GM12878 (cell line): ENCODE data around the gene HDAC7.

Experiments used
- BCL3 ChIP-seq: IDR thresholded peaks from 2 replicates; pipeline ENCODE4 v1.6.1; 2011; ENCODE audit warnings: borderline replicate concordance, low read depth, mild to moderate bottlenecking, moderate library complexity, low read length; ENCODE audit not compliant: insufficient read depth, poor library complexity, severe bottlenecking
- BHLHE40 ChIP-seq, 2 experiments: fragments of 450-650 bp in 1 of 2; IDR thresholded peaks; 2 replicates each; pipeline ENCODE4 v1.6.1; 2011 to 2017; ENCODE audit warnings: low read depth in 2 of 2, borderline replicate concordance in 1 of 2, improper control_type of control experiment in 1 of 2, low read length in 1 of 2, mild to moderate bottlenecking in 1 of 2
- CEBPB ChIP-seq, 2 experiments: fragments of 150-350 bp in 1 of 2; IDR thresholded peaks; 2 replicates each; pipeline ENCODE4 v1.6.1; 2012 to 2014; ENCODE audit warnings: low read depth in 2 of 2, low read length in 2 of 2, borderline replicate concordance in 1 of 2, inconsistent platforms in 1 of 2
- CTCF ChIP-seq, 3 experiments: IDR thresholded peaks in 2 of 3; conservative IDR thresholded peaks in 1 of 3; 2 replicates each; pipeline ENCODE4 v1.5.1; 2011; ENCODE audit warnings: low read depth in 3 of 3, low read length in 3 of 3, mild to moderate bottlenecking in 3 of 3, control low read depth in 2 of 3, moderate library complexity in 2 of 3, inconsistent platforms in 1 of 3, mixed read lengths in 1 of 3; ENCODE audit not compliant: control insufficient read depth in 2 of 3, insufficient read depth in 1 of 3; ENCODE audit errors: extremely low read depth in 1 of 3
- EGR1 ChIP-seq, 2 experiments: IDR thresholded peaks; 1 replicate in 1 of 2; 2 replicates in 1 of 2; pipeline ENCODE4 v1.6.1; 2011 to 2012; ENCODE audit warnings: low read depth in 2 of 2, low read length in 2 of 2, borderline replicate concordance in 1 of 2, mild to moderate bottlenecking in 1 of 2, moderate library complexity in 1 of 2
- HDAC6 ChIP-seq: fragments of 200-600 bp; sonication (generic); IDR thresholded peaks from one replicate; pipeline ENCODE4 v1.8.0; 2017; ENCODE audit warnings: antibody characterized with exemption; ENCODE audit not compliant: unreplicated experiment
- MXI1 ChIP-seq: fragments of 150-350 bp; IDR thresholded peaks from 2 replicates; pipeline ENCODE4 v1.6.1; 2011; ENCODE audit warnings: low read depth, mild to moderate bottlenecking, inconsistent platforms, low read length, improper control_type of control experiment
- NFYA ChIP-seq: IDR thresholded peaks from 2 replicates; pipeline ENCODE4 v1.6.1; 2011; ENCODE audit warnings: low read depth, mild to moderate bottlenecking, low read length, improper control_type of control experiment, borderline replicate concordance
- PBX3 ChIP-seq: IDR thresholded peaks from 2 replicates; pipeline ENCODE4 v1.6.1; 2011; ENCODE audit warnings: mild to moderate bottlenecking, low read depth, low read length, moderate library complexity; ENCODE audit not compliant: insufficient replicate concordance
- RAD21 ChIP-seq: IDR thresholded peaks from 2 replicates; pipeline ENCODE4 v1.6.1; 2011; ENCODE audit warnings: mild to moderate bottlenecking, low read depth, low read length, moderate library complexity; ENCODE audit not compliant: insufficient read depth
- SMAD1 ChIP-seq: fragments of 450-650 bp; IDR thresholded peaks from 2 replicates; pipeline ENCODE4 v1.6.1; 2018; ENCODE audit warnings: mild to moderate bottlenecking, low read depth; ENCODE audit not compliant: partially characterized antibody
- SRF ChIP-seq, 2 experiments: IDR thresholded peaks; 2 replicates each; pipeline ENCODE4 v1.6.1; 2011; ENCODE audit warnings: low read depth in 2 of 2, low read length in 2 of 2, mild to moderate bottlenecking in 1 of 2, moderate library complexity in 1 of 2

- no peak for TF ChIP-seq HDAC6
- TF ChIP-seq EGR1 (IDR thresholded peaks at IDR 0.05; ENCODE audit: borderline replicate concordance in 1 of 2, low read depth in 2 of 2, low read length in 2 of 2) = no peak
- no peak for TF ChIP-seq CTCF (IDR thresholded peaks at IDR 0.05 in 2 of 3, conservative IDR thresholded peaks at IDR 0.05 in 1 of 3; ENCODE audit: control insufficient read depth in 2 of 3, extremely low read depth in 1 of 3, insufficient read depth in 1 of 3, low read depth in 3 of 3, low read length in 3 of 3)
- no peak for TF ChIP-seq BCL3
- no peak for TF ChIP-seq CEBPB (IDR thresholded peaks at IDR 0.05; ENCODE audit: borderline replicate concordance in 1 of 2, low read depth in 2 of 2, low read length in 2 of 2)
- no peak for TF ChIP-seq NFYA
- no peak for TF ChIP-seq SRF (IDR thresholded peaks at IDR 0.05; ENCODE audit: low read depth in 2 of 2, low read length in 2 of 2)
- TF ChIP-seq MXI1 = no peak
- no peak for TF ChIP-seq SMAD1
- TF ChIP-seq RAD21 = no peak
- TF ChIP-seq PBX3 = no peak
- TF ChIP-seq BHLHE40 (IDR thresholded peaks at IDR 0.05; ENCODE audit: borderline replicate concordance in 1 of 2, low read depth in 2 of 2, low read length in 1 of 2) = no peak
These were observed 40.7 kb upstream of the HDAC7 start for GRCh38 chr12:47860279-47860841.
